ENCODE data around the gene HIRA. TPM values are rescaled to one million over a fixed set of nuclear protein-coding genes. Genes with fewer than 3 reads are reported as not detected.

HIRA gene
- total and polyA plus RNA-seq, 9 of the 15 experiments (the other 6 are each of a cell fraction or from before 2014, with no cell fraction given), result 0.96 to 132 (median 58.4) TPM

GRCh38 chr22:19442166-19442565 lies 10.6 kb upstream of the HIRA start:
- Histone ChIP-seq H3K36me3 (ENCODE audit: control insufficient read depth, insufficient read depth, low read length) (peaks cover 78% of the 10 kb centered on the region), H3K9ac (ENCODE audit: insufficient read depth in 1 of 2, low read depth in 2 of 2, low read length in 2 of 2) (peak overlapping the region in 1 of 2 experiments; percentile 79; a peak in 2 of 4 replicates), H3K79me2 (ENCODE audit: control insufficient read depth, insufficient read depth, low read length) (peaks cover 68% of the 10 kb centered on the region), H3K9me1 (ENCODE audit: control insufficient read depth, insufficient read depth, low read length) (peaks cover 4% of the 10 kb centered on the region), H3K4me2 (ENCODE audit: insufficient read depth, low read length) (no peak overlapping the region), H3K27ac (ENCODE audit: extremely low read depth, low read depth, low read length) (no peak overlapping the region), H3K4me1 (replicated peaks in 1 of 2; ENCODE audit: control insufficient read depth in 2 of 2, insufficient read depth in 2 of 2, low read length in 2 of 2) (peaks cover 17 to 20% of the 10 kb centered on the region in 2 experiments; a peak in 4 of 5 replicates), H3K4me3 (no peak overlapping the region), H4K20me1 (replicated peaks; ENCODE audit: control insufficient read depth, insufficient read depth, low read length) (peaks cover 26% of the 10 kb centered on the region), H2AFZ (ENCODE audit: low read depth, low read length) (no peak overlapping the region), H3K9me3 (replicated peaks; ENCODE audit: control insufficient read depth, insufficient read depth, low read depth, low read length) (no peaks in the 10 kb centered on the region), H3K27me3 (ENCODE audit: control insufficient read depth in 2 of 2, insufficient read depth in 2 of 2, low read length in 2 of 2) (no peaks in the 10 kb centered on the region)
- in situ Hi-C loops (cut with MboI) (no loop called here), intact Hi-C loops (cut with micrococcal nuclease) (loop anchor here (10.0 kb wide), 1 partner anchor 183 kb away; no protein-coding TSS in a partner anchor)
- 93% methylated on average over 2 of the region's 2 CpGs for WGBS (ENCODE audit: insufficient coverage, low coverage, missing lambda C conversion rate)
- BruUV-seq (replicated peaks), result no TSS peak
- no peak for ATAC-seq
- FAIRE-seq, result no peak
- POLR2A ChIA-PET, result interaction anchor here (1.0 to 2.2 kb wide), 7 partner anchors 10 to 327 kb away, joined by 4 to 18 read pairs (median 6); partner anchors contain the start of genes HIRA, MRPL40 and SLC25A1
- peak in 1 of 4 experiments; percentile 31 for DNase-seq (ENCODE audit: extremely low read depth in 1 of 4, low spot score in 3 of 4)
- CTCF ChIA-PET (ENCODE audit: low intra/inter-chr PET ratio), result no interaction called here
- TF ChIP-seq, protein P1, sequence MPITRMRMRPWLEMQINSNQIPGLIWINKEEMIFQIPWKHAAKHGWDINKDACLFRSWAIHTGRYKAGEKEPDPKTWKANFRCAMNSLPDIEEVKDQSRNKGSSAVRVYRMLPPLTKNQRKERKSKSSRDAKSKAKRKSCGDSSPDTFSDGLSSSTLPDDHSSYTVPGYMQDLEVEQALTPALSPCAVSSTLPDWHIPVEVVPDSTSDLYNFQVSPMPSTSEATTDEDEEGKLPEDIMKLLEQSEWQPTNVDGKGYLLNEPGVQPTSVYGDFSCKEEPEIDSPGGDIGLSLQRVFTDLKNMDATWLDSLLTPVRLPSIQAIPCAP (CRISPR knock-in tag; IDR thresholded peaks at IDR 0.05; ENCODE audit: borderline replicate concordance), result no peak
- TF ChIP-seq SIN3B (IDR thresholded peaks at IDR 0.05; ENCODE audit: low read depth), result no peak
- TF ChIP-seq ZNF830 (CRISPR knock-in tag; IDR thresholded peaks at IDR 0.05), result 0 out of 2 replicates have a peak, but pooled peaks have one; percentile 23
- 0 out of 2 replicates have a peak, but pooled peaks have one; percentile 16 for TF ChIP-seq ZNF764 (CRISPR knock-in tag; IDR thresholded peaks at IDR 0.05; ENCODE audit: low read depth)
- peak; percentile 28 for TF ChIP-seq ZNF146 (CRISPR knock-in tag; IDR thresholded peaks at IDR 0.05; ENCODE audit: unreplicated experiment)
- TF ChIP-seq SRF (CRISPR knock-in tag; IDR thresholded peaks at IDR 0.05), result no peak
- TF ChIP-seq, protein P2, sequence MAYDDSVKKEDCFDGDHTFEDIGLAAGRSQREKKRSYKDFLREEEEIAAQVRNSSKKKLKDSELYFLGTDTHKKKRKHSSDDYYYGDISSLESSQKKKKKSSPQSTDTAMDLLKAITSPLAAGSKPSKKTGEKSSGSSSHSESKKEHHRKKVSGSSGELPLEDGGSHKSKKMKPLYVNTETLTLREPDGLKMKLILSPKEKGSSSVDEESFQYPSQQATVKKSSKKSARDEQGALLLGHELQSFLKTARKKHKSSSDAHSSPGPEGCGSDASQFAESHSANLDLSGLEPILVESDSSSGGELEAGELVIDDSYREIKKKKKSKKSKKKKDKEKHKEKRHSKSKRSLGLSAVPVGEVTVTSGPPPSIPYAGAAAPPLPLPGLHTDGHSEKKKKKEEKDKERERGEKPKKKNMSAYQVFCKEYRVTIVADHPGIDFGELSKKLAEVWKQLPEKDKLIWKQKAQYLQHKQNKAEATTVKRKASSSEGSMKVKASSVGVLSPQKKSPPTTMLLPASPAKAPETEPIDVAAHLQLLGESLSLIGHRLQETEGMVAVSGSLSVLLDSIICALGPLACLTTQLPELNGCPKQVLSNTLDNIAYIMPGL (CRISPR knock-in tag; IDR thresholded peaks at IDR 0.05), result no peak
- TF ChIP-seq RBBP5 (IDR thresholded peaks at IDR 0.05; ENCODE audit: borderline replicate concordance, insufficient read depth, low read length, poor library complexity, severe bottlenecking), result no peak
- TF ChIP-seq POLR2A (conservative IDR thresholded peaks at IDR 0.05), result peak; percentile 27
- TF ChIP-seq CEBPG (CRISPR knock-in tag; IDR thresholded peaks at IDR 0.05), result no peak
- TF ChIP-seq CEBPG (tag; conservative IDR thresholded peaks at IDR 0.05 in 1 of 2, IDR thresholded peaks at IDR 0.05 in 1 of 2), result no peak
- TF ChIP-seq HDAC3 (IDR thresholded peaks at IDR 0.05; ENCODE audit: borderline replicate concordance, partially characterized antibody), result no peak
- peak; percentile 43; the same call in 1 of the 2 replicates for TF ChIP-seq RBFOX2 (IDR thresholded peaks at IDR 0.05; ENCODE audit: low read depth, low read length)
- no peak for TF ChIP-seq KLF1 (tag; IDR thresholded peaks at IDR 0.05)
- TF ChIP-seq NFYB (IDR thresholded peaks at IDR 0.05; ENCODE audit: extremely low read depth, insufficient read length), result no peak
- 0 out of 2 replicates have a peak, but pooled peaks have one; percentile 28 for TF ChIP-seq PRMT5 (CRISPR knock-in tag; IDR thresholded peaks at IDR 0.05)
- peak; percentile 30 for TF ChIP-seq POLR2B (IDR thresholded peaks at IDR 0.05; ENCODE audit: low read depth, partially characterized antibody)
- no peak for TF ChIP-seq CHAMP1 (IDR thresholded peaks at IDR 0.05)
